HG03060 (cell line): ENCODE measurements around the gene TBC1D5.
"Not testable (repeated sequence)": the region's sequence is repeated elsewhere in the genome, so short reads cannot be mapped to it uniquely, and the experiment has no call there.

Experiments used
- ATAC-seq: cut with Tn5 transposase; IDR thresholded peaks from one replicate; pipeline ENCODE4 v1.9.1; 2021; ENCODE audit warnings: low read depth, moderate number of reproducible peaks; ENCODE audit not compliant: unreplicated experiment

TBC1D5 gene

GRCh38 chr3:17724122-17724521 is 18.3 kb downstream of the TBC1D5 start:
- no peak for ATAC-seq

- no peak for ATAC-seq
Observed at GRCh38 chr3:17717411-17717810, 25.0 kb downstream of the TBC1D5 start.

GRCh38 chr3:17714473-17714872 is 28.0 kb downstream of the TBC1D5 start:
- ATAC-seq = no peak

GRCh38 chr3:17709236-17709810 is 33.1 kb downstream of the TBC1D5 start:
- no peak for ATAC-seq

GRCh38 chr3:17707813-17708543 is 34.5 kb downstream of the TBC1D5 start:
- ATAC-seq = no peak

GRCh38 chr3:17705991-17706390 is 36.4 kb downstream of the TBC1D5 start:
- ATAC-seq = not testable (repeated sequence)

- not testable (repeated sequence) for ATAC-seq
Observed at GRCh38 chr3:17699815-17700214, 42.6 kb downstream of the TBC1D5 start.

- not testable (repeated sequence) for ATAC-seq
Observed at GRCh38 chr3:17695665-17696064, 46.8 kb downstream of the TBC1D5 start.

GRCh38 chr3:17693670-17693999 is 48.8 kb downstream of the TBC1D5 start:
- ATAC-seq = not testable (repeated sequence)

- ATAC-seq = not testable (repeated sequence)
Observed at GRCh38 chr3:17692846-17693669, 49.4 kb downstream of the TBC1D5 start.

- no peak for ATAC-seq
Observed at GRCh38 chr3:17687566-17687965, 54.9 kb downstream of the TBC1D5 start.

GRCh38 chr3:17686613-17687012 is 55.8 kb downstream of the TBC1D5 start:
- ATAC-seq = no peak

- ATAC-seq = no peak
Observed at GRCh38 chr3:17683542-17684207, 58.8 kb downstream of the TBC1D5 start.

GRCh38 chr3:17680530-17680929 is 61.9 kb downstream of the TBC1D5 start:
- ATAC-seq = no peak

GRCh38 chr3:17678116-17678741 is 64.2 kb downstream of the TBC1D5 start:
- peak; percentile 73 for ATAC-seq

GRCh38 chr3:17674082-17674686 is 68.2 kb downstream of the TBC1D5 start:
- no peak for ATAC-seq

- no peak for ATAC-seq
Observed at GRCh38 chr3:17672506-17672905, 69.9 kb downstream of the TBC1D5 start.

GRCh38 chr3:17670749-17671148 is 71.7 kb downstream of the TBC1D5 start:
- ATAC-seq = no peak

- no peak for ATAC-seq
Observed at GRCh38 chr3:17664923-17665322, 77.5 kb downstream of the TBC1D5 start.

- no peak for ATAC-seq
Observed at GRCh38 chr3:17656264-17656663, 86.2 kb downstream of the TBC1D5 start.
